ENCODE results near the gene PRDM12. TPM values are rescaled to one million over a fixed set of nuclear protein-coding genes. Genes with fewer than 3 reads are reported as not detected.

The PRDM12 gene
- polyA plus RNA-seq (not detected in 3 replicates), polyA minus RNA-seq (not detected in 3 replicates)
- polyA plus RNA-seq (2011; ENCODE audit: low read depth), result not detected
- 0.04 TPM in 2 replicates for polyA plus RNA-seq (2011; cell fraction: cytosol; rRNA removed)
- polyA plus RNA-seq (2011; cell fraction: nucleus; rRNA removed), result not detected in 2 replicates
- 0.11 TPM in 1 of 2 replicates, not detected in the other for polyA plus RNA-seq (2012; ENCODE audit: low replicate concordance)
- polyA minus RNA-seq (2011; cell fraction: cytosol; rRNA and poly(A)+ RNA removed), result not detected
- not detected in 2 replicates for polyA minus RNA-seq (2011; cell fraction: nucleus; rRNA and poly(A)+ RNA removed)

- TF ChIP-seq EZH2 (IDR thresholded peaks at IDR 0.05; ENCODE audit: low read length), result peak; percentile 81
- TF ChIP-seq CTCF (optimal IDR thresholded peaks at IDR 0.05 in 1 of 3, IDR thresholded peaks at IDR 0.05 in 1 of 3, conservative IDR thresholded peaks at IDR 0.05 in 1 of 3; ENCODE audit: extremely low read depth in 1 of 3, insufficient read depth in 2 of 3, low read length in 3 of 3), result no peak
- dilution Hi-C loops (cut with MboI; ENCODE audit: extremely low pct_ligation_motif_present, low sequenced_read_pairs), result no loop called here
- Histone ChIP-seq H3K4me2 (ENCODE audit: control insufficient read depth, extremely low read depth, insufficient read depth, low read depth, low read length) (peak within 1 kb of the TSS; percentile 2), H3K4me3 (ENCODE audit: control insufficient read depth in 2 of 3, extremely low read depth in 1 of 3, insufficient read depth in 2 of 3, low read depth in 1 of 3, low read length in 3 of 3) (no peak within 1 kb of the TSS), H3K27ac (ENCODE audit: control insufficient read depth, insufficient read depth, low read length) (no peak within 1 kb of the TSS), H3K36me3 (ENCODE audit: control insufficient read depth in 2 of 2, extremely low read depth in 1 of 2, insufficient read depth in 2 of 2, low read length in 2 of 2) (no peaks in the 10 kb centered on the region), H3K9ac (ENCODE audit: control insufficient read depth, extremely low read depth, insufficient read depth, low read length) (no peak within 1 kb of the TSS), H3K4me1 (ENCODE audit: control insufficient read depth, extremely low read depth, insufficient read depth, low read length) (no peaks in the 10 kb centered on the region), H2AFZ (ENCODE audit: control insufficient read depth, low read length) (no peak within 1 kb of the TSS), H3K79me2 (ENCODE audit: control insufficient read depth, insufficient read depth, low read length) (no peaks in the 10 kb centered on the region), H3K9me1 (ENCODE audit: control insufficient read depth, extremely low read depth, insufficient read depth, low read length) (no peaks in the 10 kb centered on the region), H4K20me1 (ENCODE audit: control insufficient read depth, extremely low read depth, insufficient read depth, low read length) (peaks cover 5% of the 10 kb centered on the region), H3K27me3 (ENCODE audit: control insufficient read depth, extremely low read depth, insufficient read depth, low read length) (peaks cover 92% of the 10 kb centered on the region), H3K9me3 (ENCODE audit: control insufficient read depth, low read depth, low read length) (no peaks in the 10 kb centered on the region)
- FAIRE-seq (no peak), DNase-seq (ENCODE audit: low read depth, low spot score) (no peak)
These were observed at the start of gene PRDM12 for GRCh38 chr9:130664251-130665028. Gene PRDM12 (plus strand): TSS chr9:130664594. CDS start chr9:130664654, 60 bp downstream.

DNA sequence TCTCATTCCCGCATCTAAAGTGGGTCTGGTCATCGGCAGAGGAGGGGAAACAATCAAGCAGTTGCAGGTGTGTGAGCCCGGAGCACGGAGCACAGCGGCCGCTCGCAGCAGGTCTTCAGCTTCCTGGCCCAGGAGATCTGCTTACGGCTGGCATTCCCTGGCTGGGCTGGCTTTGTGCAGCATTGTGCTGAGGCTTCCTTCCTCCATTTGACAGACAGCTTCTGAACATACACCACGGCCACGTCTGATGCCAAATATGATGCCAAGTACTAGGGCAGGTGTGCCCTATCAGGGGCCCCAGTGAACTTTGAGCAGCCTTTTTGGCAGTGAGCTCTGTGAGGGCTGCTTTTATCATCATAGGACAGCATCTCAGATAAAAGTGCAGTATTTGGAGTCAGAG is 47.9 kb upstream of the PRDM12 start:
- peaks cover 60 to 64% of the 10 kb centered on the region in 2 experiments for H3K36me3 ChIP-seq (ENCODE audit: control insufficient read depth in 2 of 2, extremely low read depth in 1 of 2, insufficient read depth in 2 of 2, low read length in 2 of 2)
- no peaks in the 10 kb centered on the region for H3K27me3 ChIP-seq (ENCODE audit: control insufficient read depth, extremely low read depth, insufficient read depth, low read length)
- no peaks in the 10 kb centered on the region for H3K79me2 ChIP-seq (ENCODE audit: control insufficient read depth, insufficient read depth, low read length)
- no peaks in the 10 kb centered on the region for H3K9me1 ChIP-seq (ENCODE audit: control insufficient read depth, extremely low read depth, insufficient read depth, low read length)
- no peaks in the 10 kb centered on the region for H3K9me3 ChIP-seq (ENCODE audit: control insufficient read depth, low read depth, low read length)
- DNase-seq (ENCODE audit: low read depth, low spot score) (no peak), FAIRE-seq (no peak)
- no peak overlapping the region for H3K4me3 ChIP-seq (ENCODE audit: control insufficient read depth in 2 of 3, extremely low read depth in 1 of 3, insufficient read depth in 2 of 3, low read depth in 1 of 3, low read length in 3 of 3)
- H2AFZ ChIP-seq (ENCODE audit: control insufficient read depth, low read length), result no peak overlapping the region
- dilution Hi-C loops (cut with MboI; ENCODE audit: extremely low pct_ligation_motif_present, low sequenced_read_pairs), result no loop called here
- H3K4me1 ChIP-seq (ENCODE audit: control insufficient read depth, extremely low read depth, insufficient read depth, low read length), result no peaks in the 10 kb centered on the region
- TF ChIP-seq EZH2 (IDR thresholded peaks at IDR 0.05; ENCODE audit: low read length), result no peak
- no peak for TF ChIP-seq CTCF (optimal IDR thresholded peaks at IDR 0.05 in 1 of 3, IDR thresholded peaks at IDR 0.05 in 1 of 3, conservative IDR thresholded peaks at IDR 0.05 in 1 of 3; ENCODE audit: extremely low read depth in 1 of 3, insufficient read depth in 2 of 3, low read length in 3 of 3)
- no peak overlapping the region for H3K9ac ChIP-seq (ENCODE audit: control insufficient read depth, extremely low read depth, insufficient read depth, low read length)
- no peaks in the 10 kb centered on the region for H4K20me1 ChIP-seq (ENCODE audit: control insufficient read depth, extremely low read depth, insufficient read depth, low read length)
- H3K27ac ChIP-seq (ENCODE audit: control insufficient read depth, insufficient read depth, low read length), result no peak overlapping the region
- no peak overlapping the region for H3K4me2 ChIP-seq (ENCODE audit: control insufficient read depth, extremely low read depth, insufficient read depth, low read depth, low read length)
